ENCODE measurements around the gene RNASE9.

RNASE9 gene

DNA sequence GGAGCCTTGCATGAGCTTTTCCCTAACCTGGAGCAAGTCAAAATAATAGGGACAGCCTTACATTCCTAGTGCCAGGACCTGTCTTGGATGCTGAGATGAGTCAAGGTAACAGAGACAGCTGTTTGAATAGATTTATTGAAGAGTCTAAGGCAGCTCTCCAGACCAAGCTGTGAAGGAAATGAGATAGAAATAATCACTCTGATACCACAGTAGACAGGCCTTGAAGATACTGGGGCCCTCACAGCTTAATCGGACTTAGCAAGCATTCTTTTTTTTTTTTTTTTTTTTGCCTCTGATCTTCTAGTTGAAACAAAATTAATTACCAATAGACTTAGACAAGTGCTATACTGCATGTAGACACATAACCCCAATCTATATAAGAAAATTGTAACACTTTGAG lies 3.1 kb upstream of the RNASE9 start:
- H3K9me3 Mint-ChIP-seq = peaks cover 3% of the 10 kb centered on the region
- peaks cover 8% of the 10 kb centered on the region for H3K36me3 Mint-ChIP-seq
- no peak overlapping the region for H3K27ac Mint-ChIP-seq
- peaks cover 2% of the 10 kb centered on the region for H3K27me3 Mint-ChIP-seq
- H3K4me1 Mint-ChIP-seq = no peaks in the 10 kb centered on the region
- DNase-seq (ENCODE audit: low spot score in 2 of 2) (no peak), ATAC-seq (ENCODE audit: low read depth) (no peak)
- H3K4me3 Mint-ChIP-seq = no peak overlapping the region

DNA sequence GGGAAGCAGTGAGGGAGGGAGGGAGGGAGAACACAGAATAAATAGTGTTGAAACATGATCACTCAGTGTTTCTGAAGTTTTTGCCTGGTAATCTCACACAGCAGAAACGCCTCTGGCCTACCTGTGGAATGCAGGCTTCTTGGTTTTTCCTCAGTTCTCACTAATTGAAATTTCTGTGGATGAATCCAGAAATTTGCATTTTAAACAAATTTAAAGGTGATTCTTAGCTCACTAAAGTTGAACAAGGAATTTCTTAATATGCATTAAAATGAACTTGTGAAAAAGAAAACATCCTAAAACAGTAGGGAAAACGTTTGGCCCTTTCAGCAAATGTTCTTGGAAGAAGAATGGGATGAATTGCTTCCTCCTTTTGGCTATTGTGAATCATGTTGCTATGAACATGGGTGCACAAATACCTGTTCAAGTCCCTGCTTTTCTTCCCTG lies 1.4 kb downstream of the RNASE9 start:
- no peak for DNase-seq (ENCODE audit: low spot score in 2 of 2)
- H3K36me3 Mint-ChIP-seq = peaks cover 2% of the 10 kb centered on the region
- H3K27me3 Mint-ChIP-seq = peaks cover 7% of the 10 kb centered on the region
- no peak for ATAC-seq (ENCODE audit: low read depth)
- no peak overlapping the region for H3K4me3 Mint-ChIP-seq
- no peaks in the 10 kb centered on the region for H3K9me3 Mint-ChIP-seq
- no peak overlapping the region for H3K27ac Mint-ChIP-seq
- no peaks in the 10 kb centered on the region for H3K4me1 Mint-ChIP-seq

DNA sequence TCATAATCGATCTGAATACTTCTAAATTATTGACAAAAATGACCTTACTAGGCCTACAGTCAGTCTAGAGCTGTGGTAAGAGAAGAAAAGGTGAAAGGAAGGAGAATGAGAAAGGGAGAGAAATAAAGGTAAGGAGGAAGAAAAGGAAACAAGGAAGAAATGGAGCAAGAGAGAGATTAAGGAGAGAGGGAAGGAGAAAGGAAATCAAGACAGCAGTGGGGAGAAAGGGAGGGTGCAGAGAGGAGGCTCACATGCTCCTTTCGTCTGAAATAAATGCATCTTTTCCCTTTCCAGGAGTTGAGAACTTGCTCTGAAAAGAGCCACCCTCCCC lies 3.7 kb downstream of the RNASE9 start:
- no peak for ATAC-seq (ENCODE audit: low read depth)

DNA sequence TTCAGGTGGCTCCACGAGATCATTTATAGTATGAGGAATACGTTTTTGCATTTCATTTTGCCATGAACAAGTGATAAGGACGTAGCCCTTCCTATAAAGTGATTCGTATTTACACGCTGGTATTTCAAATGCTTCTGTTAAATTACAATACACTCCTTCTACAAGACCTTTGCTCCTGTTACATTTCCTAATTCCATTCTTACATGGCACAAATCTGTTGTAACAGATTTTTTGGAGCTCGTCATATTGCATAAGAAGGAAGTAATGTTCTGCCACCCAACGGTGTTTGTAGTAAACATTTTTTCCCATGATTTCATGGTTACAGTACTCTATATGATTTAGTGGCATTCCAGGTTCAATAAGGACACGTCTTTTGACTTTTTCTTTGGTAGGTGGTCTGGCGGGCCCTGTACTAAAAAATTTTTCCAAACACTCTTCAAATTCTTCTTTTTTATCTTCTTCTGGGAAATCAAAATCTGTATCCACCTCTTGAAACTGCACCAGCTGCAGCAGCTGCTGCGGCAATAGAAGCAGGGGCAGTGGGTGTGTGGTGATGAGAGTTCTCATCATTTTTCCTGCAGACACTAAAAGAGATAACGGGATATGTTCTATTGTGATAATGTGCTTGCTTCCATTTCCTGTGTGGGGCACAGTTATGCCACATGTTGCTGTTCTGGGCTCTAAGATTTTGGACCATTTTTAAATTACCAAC lies 4.2 kb downstream of the RNASE9 start:
- H3K27ac Mint-ChIP-seq = no peak overlapping the region
- peaks cover 7% of the 10 kb centered on the region for H3K27me3 Mint-ChIP-seq
- H3K36me3 Mint-ChIP-seq = peaks cover 2% of the 10 kb centered on the region
- DNase-seq (ENCODE audit: low spot score in 2 of 2) = no peak
- ATAC-seq (ENCODE audit: low read depth) = no peak
- H3K9me3 Mint-ChIP-seq = no peaks in the 10 kb centered on the region
- no peak overlapping the region for H3K4me3 Mint-ChIP-seq
- H3K4me1 Mint-ChIP-seq = no peaks in the 10 kb centered on the region

More for the DNA sequence above, 3.7 kb downstream of the RNASE9 start:
- DNase-seq (ENCODE audit: low spot score in 2 of 2) = no peak
- H3K36me3 Mint-ChIP-seq = peaks cover 2% of the 10 kb centered on the region
- no peaks in the 10 kb centered on the region for H3K4me1 Mint-ChIP-seq
- no peaks in the 10 kb centered on the region for H3K9me3 Mint-ChIP-seq
- H3K27me3 Mint-ChIP-seq = peaks cover 7% of the 10 kb centered on the region
- H3K27ac Mint-ChIP-seq = no peak overlapping the region
- no peak overlapping the region for H3K4me3 Mint-ChIP-seq

DNA sequence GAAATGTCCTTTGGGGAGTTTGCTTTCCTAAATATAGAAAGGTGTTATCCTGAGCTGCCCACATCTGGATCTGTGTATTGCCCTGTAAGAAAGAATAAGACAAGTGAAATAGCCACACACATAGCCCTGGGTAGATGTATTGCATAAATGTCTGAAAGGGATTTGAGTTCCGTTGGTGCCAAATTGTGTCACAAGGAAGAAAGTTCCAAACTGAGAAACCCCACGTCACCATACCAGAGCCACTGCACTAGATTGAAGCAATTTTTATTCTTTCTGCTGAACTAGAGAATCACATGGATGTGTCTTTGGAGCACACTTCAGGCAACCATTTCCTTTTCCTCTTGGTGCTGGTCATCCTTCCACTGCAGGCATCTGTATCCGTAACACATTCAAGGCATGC lies 5.0 kb downstream of the RNASE9 start:
- no peaks in the 10 kb centered on the region for H3K9me3 Mint-ChIP-seq
- H3K4me3 Mint-ChIP-seq = no peak overlapping the region
- DNase-seq (ENCODE audit: low spot score in 2 of 2) (no peak), ATAC-seq (ENCODE audit: low read depth) (no peak)
- peaks cover 2% of the 10 kb centered on the region for H3K36me3 Mint-ChIP-seq
- no peak overlapping the region for H3K27ac Mint-ChIP-seq
- peaks cover 7% of the 10 kb centered on the region for H3K27me3 Mint-ChIP-seq
- no peaks in the 10 kb centered on the region for H3K4me1 Mint-ChIP-seq

DNA sequence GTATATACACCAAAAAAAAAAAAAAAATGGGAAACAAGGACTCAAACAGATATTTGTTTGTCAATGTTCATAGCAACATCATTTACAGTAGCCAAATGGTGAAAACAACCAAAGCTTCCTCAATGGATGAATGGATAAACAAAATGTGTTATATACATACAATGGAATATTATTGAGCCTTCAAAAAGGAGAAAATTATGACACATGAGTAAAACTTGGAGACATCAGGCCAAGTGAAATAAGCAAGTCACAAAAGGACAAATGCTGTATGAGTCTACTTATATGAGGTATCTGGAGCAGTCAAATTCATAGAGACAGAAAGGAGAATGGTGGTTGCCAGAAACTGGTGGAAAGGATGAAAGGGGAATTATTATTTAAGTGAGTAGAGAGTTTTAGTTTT lies 7.8 kb downstream of the RNASE9 start:
- ATAC-seq (ENCODE audit: low read depth) = no peak
- peaks cover 6% of the 10 kb centered on the region for H3K27me3 Mint-ChIP-seq

DNA sequence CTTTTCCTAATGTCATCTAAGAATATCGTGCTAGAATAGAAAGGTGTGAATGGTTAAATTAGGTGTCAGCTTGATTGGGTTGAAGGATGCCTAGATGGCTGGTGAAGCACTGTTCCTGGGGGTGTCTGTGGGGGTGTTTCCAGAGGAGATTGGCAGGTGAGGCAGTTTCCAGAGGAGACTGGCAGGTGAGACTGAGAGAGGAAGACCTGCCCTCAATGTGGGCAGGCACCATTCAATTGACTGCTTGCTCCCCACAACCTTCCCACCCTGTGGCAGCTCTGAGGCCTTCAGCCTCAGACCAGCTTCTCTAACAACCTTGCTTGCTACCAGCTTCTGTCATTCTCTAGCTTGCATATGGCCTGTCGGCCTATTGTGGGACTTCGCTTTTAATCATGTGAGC lies 9.2 kb downstream of the RNASE9 start:
- no peak for ATAC-seq (ENCODE audit: low read depth)
- H3K9me3 Mint-ChIP-seq = no peaks in the 10 kb centered on the region
- H3K27ac Mint-ChIP-seq = no peak overlapping the region
- peaks cover 5% of the 10 kb centered on the region for H3K27me3 Mint-ChIP-seq
- no peaks in the 10 kb centered on the region for H3K4me1 Mint-ChIP-seq
- no peaks in the 10 kb centered on the region for H3K36me3 Mint-ChIP-seq
- DNase-seq (ENCODE audit: low spot score in 2 of 2) = no peak
- H3K4me3 Mint-ChIP-seq = no peak overlapping the region

More for the DNA sequence above, 7.8 kb downstream of the RNASE9 start:
- H3K27ac Mint-ChIP-seq = no peak overlapping the region
- no peaks in the 10 kb centered on the region for H3K4me1 Mint-ChIP-seq
- no peak overlapping the region for H3K4me3 Mint-ChIP-seq
- no peak for DNase-seq (ENCODE audit: low spot score in 2 of 2)
- H3K9me3 Mint-ChIP-seq = no peaks in the 10 kb centered on the region
- H3K36me3 Mint-ChIP-seq = peaks cover 2% of the 10 kb centered on the region

DNA sequence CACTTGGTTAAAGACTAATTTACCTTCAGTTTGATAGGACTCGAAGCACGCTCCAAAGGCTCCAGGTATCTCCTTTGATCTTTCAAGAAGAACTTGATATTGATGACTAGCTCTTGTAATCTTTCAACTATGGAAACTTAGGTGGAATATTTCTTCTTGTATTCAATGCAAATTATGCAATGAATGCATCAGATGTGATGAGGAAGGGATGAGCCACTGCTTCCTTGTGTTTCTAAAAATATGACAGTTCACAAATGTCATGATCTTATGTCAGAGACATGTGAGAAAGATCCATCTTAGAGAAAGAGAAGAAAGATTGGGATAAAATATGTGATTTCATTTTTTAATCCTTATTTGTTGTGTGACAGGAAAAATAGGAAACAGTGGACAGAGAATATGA lies 9.9 kb downstream of the RNASE9 start:
- DNase-seq (ENCODE audit: low spot score in 2 of 2) = no peak
- no peak overlapping the region for H3K4me3 Mint-ChIP-seq
- no peaks in the 10 kb centered on the region for H3K9me3 Mint-ChIP-seq
- H3K36me3 Mint-ChIP-seq = no peaks in the 10 kb centered on the region
- H3K27me3 Mint-ChIP-seq = peaks cover 5% of the 10 kb centered on the region
- no peak overlapping the region for H3K27ac Mint-ChIP-seq
- no peak for ATAC-seq (ENCODE audit: low read depth)
- no peaks in the 10 kb centered on the region for H3K4me1 Mint-ChIP-seq

DNA sequence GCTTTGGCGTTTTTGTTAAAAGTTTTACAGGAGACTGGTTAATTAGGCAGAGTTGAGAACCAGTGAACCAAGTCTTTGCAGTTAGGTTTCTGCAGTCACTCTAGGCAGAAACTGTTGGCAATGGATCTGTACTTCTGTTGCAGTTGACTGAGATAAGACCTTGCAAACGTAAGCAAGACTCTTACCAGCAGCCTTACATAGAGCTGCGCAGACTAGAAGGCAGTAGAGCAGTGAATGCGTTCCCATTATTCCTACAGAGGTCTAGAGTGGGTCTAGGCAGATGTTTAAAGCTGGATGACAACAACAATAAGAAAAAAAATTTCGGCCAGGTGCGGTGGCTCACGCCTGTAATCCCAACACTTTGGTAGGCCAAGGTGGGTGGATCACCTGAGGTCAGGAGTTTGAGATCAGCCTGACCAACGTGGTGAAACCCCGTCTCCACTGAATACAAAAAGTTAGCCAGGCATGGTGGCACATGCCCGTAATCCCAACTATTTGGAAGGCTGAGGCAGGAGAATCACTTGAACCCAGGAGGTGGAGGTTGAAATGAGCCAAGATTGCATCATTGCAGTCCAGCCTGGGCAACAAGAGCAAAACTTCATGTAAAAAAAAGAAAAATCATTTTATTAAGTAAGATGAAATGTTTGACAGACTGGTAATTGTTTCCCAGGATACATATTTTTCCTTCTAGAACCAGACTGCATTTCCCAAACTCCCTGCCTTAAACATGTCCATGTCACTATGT lies 12.3 kb downstream of the RNASE9 start:
- Mint-ChIP-seq H3K27ac (no peak overlapping the region), H3K36me3 (no peaks in the 10 kb centered on the region), H3K27me3 (peaks cover 14% of the 10 kb centered on the region), H3K4me1 (no peaks in the 10 kb centered on the region), H3K4me3 (no peak overlapping the region), H3K9me3 (no peaks in the 10 kb centered on the region)
- ATAC-seq (ENCODE audit: low read depth) (no peak), DNase-seq (ENCODE audit: low spot score in 2 of 2) (no peak)

DNA sequence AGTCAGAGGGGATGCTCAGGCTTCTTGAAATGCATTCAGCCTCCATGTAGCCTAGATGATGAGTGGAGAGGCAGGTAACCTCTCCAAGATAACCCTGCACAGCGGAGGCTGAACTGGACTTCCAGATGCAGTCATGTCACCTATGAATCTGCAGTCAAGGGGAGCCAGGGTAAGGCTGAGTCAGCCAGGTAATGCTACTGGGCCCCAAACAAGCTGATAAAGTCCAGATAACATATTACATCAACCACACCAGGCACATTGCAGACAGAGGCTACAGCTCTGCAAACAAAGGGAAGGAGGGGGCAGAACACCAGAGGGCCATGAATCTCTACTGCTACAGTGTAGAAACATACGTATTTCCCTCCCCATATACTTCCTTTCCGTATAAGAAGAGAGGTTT lies 14.0 kb downstream of the RNASE9 start:
- Mint-ChIP-seq H3K36me3 (no peaks in the 10 kb centered on the region), H3K4me3 (no peak overlapping the region), H3K27me3 (peaks cover 14% of the 10 kb centered on the region), H3K4me1 (no peaks in the 10 kb centered on the region), H3K27ac (no peak overlapping the region), H3K9me3 (no peaks in the 10 kb centered on the region)
- ATAC-seq (ENCODE audit: low read depth) (no peak), DNase-seq (ENCODE audit: low spot score in 2 of 2) (no peak)

DNA sequence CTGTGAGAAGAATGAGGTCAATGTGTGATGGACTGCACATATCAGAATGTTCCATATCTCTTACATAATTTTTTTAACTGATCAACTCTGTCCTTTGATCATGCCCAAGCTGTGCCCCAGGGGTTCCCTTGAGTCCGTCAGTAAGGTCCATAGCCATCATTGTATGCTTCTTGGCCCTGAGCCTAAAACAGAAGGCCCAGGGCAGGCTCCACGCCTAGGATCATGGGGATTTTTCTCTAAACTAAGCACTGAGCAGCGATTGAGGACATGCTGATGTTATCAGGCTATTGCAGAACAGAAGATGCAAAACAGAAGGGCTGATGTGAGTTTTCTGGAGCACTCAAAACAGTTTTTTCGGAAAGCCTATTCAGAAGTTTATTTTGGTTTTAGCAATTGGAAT lies 20.9 kb downstream of the RNASE9 start:
- Mint-ChIP-seq H3K27ac (no peak overlapping the region), H3K9me3 (no peaks in the 10 kb centered on the region)
- no peak for DNase-seq (ENCODE audit: low spot score in 2 of 2)

DNA sequence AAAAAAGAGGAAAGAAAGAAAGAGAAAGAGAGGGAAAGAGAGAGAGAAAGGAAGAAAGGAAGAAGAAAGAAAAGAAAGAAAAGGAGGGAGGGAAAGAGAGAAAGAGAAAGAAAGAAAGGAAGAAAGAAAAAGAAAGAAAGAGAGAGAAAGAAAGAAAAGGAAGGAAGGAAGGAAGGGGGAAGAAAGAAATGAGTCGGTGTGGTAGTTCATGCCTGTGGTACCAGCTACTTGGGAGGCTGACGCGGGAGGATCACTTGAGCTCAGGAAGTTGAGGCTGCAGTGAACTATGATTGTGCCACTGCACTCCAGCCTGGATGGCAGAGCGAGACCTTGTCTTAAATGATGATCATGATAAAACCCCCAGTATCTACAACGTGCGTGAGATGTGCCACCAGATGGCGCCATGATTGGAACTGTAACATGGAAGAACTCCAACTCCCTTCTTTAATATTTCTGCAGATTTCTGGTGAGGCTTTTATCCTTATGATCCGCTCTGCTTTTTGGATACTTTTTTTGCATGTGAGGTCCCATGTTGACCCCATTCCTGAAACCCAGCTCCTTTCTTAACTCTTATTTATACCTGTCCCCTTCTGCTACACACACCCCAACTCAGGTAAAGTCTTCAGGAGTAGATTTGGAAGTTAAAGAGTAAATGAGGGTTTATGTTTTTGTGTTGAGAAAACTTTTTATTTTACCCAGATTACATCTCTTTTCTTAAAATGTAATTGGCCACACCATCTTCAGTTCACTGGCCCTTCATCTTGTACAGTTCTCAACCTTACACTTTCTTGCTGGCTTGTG lies 29.9 kb downstream of the RNASE9 start:
- no peaks in the 10 kb centered on the region for H3K9me3 Mint-ChIP-seq
- peaks cover 8% of the 10 kb centered on the region for H3K4me1 Mint-ChIP-seq
- peaks cover 8% of the 10 kb centered on the region for H3K27me3 Mint-ChIP-seq
- H3K27ac Mint-ChIP-seq = no peak overlapping the region
- H3K36me3 Mint-ChIP-seq = peaks cover 2% of the 10 kb centered on the region
- DNase-seq (ENCODE audit: low spot score in 2 of 2) = peak; percentile 48
- peak; percentile 87 for ATAC-seq (ENCODE audit: low read depth)
- no peak overlapping the region for H3K4me3 Mint-ChIP-seq

More for the DNA sequence above, 20.9 kb downstream of the RNASE9 start:
- H3K4me3 Mint-ChIP-seq = no peak overlapping the region
- no peaks in the 10 kb centered on the region for H3K4me1 Mint-ChIP-seq
- no peak for ATAC-seq (ENCODE audit: low read depth)
- no peaks in the 10 kb centered on the region for H3K36me3 Mint-ChIP-seq
- peaks cover 6% of the 10 kb centered on the region for H3K27me3 Mint-ChIP-seq

DNA sequence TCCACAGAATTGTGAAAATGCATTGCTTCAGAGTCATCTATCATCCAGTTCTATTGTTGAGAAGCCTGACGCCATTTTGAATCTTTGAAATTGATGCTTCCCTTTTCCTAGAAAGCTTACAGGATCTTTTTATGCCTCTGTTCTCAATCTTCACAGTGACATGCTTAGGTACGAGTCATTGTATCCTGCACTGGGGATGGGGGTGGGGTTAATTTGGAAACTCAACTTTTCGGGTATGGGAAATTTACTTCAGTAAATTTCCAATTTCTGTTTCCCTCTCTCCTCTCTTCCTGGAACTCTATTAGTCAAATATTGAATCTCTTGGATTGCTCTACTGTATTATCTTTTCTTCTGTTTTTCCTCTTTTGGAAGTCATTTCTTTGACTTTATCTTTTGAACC lies 31.0 kb downstream of the RNASE9 start:
- Mint-ChIP-seq H3K4me3 (no peak overlapping the region), H3K36me3 (peaks cover 2% of the 10 kb centered on the region), H3K27me3 (peaks cover 8% of the 10 kb centered on the region), H3K4me1 (peaks cover 11% of the 10 kb centered on the region), H3K9me3 (no peaks in the 10 kb centered on the region), H3K27ac (no peak overlapping the region)
- ATAC-seq (ENCODE audit: low read depth) = no peak
- DNase-seq (ENCODE audit: low spot score in 2 of 2) = no peak

DNA sequence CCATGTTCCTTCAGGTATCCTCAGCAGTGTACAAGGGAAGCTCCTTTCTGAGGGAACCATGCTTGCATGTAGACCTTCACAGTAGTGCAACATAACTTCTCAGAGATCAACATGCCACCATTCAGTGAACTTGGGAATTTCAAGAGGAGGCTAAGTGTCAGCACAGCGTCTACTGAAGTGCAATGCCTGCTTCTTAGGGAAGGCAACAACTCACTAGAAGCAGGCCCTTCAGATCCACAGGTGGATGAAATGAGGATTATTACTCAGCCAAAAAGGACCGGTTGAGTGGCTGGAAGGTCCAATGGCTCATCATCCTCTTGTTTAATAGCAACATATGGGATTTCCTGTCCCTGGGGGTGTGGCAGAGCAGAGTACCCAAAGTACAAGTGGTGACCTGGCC lies 36.8 kb downstream of the RNASE9 start:
- H3K4me3 Mint-ChIP-seq = no peak overlapping the region
- peaks cover 2% of the 10 kb centered on the region for H3K27me3 Mint-ChIP-seq
- DNase-seq (ENCODE audit: low spot score in 2 of 2) (no peak), ATAC-seq (ENCODE audit: low read depth) (no peak)
- H3K4me1 Mint-ChIP-seq = peaks cover 5% of the 10 kb centered on the region
- H3K27ac Mint-ChIP-seq = no peak overlapping the region
- H3K36me3 Mint-ChIP-seq = no peaks in the 10 kb centered on the region
- H3K9me3 Mint-ChIP-seq = no peaks in the 10 kb centered on the region

Measured in memory B cell (primary cell).